Medulla oblongata (tissue), 1 donor: ENCODE results near the gene STX10.
"Not testable (repeated sequence)": the region's sequence is repeated elsewhere in the genome, so short reads cannot be mapped to it uniquely, and the experiment has no call there.

ENCODE experiments used
- DNase-seq: peaks from one replicate; pipeline ENCODE4 v3.0.0-alpha.2; 2015; ENCODE audit errors: extremely low spot score

The STX10 gene, protein sequence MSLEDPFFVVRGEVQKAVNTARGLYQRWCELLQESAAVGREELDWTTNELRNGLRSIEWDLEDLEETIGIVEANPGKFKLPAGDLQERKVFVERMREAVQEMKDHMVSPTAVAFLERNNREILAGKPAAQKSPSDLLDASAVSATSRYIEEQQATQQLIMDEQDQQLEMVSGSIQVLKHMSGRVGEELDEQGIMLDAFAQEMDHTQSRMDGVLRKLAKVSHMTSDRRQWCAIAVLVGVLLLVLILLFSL

DNA sequence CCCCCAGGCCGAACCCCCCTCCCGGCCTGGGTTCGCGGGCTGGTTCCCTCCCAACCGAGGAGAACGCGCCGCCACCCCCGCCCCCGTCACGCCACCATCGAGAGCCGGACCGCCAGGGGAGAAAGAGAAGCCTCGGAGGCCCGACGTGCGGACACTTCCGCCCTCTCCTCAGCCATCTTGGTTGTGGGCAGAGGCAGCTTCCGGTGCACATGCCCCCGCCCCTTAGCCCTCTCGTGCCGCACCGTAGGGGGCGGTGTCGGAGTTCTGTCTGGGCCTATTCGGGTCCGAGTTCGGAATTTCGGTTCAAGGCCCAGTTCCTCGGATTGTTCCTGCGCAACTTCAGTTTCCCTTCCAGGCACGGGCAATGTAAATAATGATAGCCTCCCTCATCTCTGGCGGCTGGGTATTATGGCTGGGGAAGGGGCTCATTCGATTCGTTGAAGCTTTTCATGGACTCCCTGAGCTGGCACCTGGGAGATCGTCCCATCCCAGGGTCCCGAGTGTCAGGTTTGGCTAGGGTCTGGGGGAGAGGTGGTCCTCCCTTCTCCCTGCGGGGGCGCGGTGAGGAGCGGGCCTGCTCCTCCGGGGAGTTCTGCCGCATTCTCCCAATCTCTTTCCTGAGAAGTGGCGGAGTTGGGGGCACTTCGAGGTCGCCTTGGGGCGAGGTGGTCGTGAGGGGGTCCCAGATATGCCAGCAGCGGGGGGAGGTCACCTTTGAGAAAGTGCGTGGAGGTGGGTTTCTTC, at the start of gene STX10, which contains the start of gene IER2:
Gene STX10 (minus strand): TSS at position 189 of the 744 bp plus-strand sequence. CDS start 202 bp downstream, outside the sequence.
Gene IER2 (plus strand): TSS at position 225 of the 744 bp plus-strand sequence. CDS start 2,776 bp downstream, outside the sequence.
- DNase-seq: peak; percentile 97

DNA sequence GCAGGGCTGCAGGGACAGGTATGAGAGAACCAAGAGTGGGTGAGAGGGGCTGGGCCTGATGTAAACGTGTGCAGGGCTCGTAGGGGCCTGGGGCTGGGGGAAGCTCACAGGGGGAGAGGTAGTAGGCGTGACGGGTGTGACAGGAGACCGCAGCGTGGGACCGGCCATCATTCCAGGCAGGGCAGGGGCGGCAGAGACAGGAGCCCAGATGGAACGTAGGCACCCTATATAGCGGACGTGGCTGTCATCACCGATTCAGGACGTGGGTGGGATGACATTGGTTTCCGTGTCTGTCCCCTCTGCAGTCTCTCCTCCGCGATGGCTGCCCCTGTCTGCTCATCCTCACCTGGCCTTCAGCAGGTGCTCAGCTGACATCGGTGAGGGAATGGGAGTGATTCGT, 48.5 kb upstream of the STX10 start:
- no peak for DNase-seq

DNA sequence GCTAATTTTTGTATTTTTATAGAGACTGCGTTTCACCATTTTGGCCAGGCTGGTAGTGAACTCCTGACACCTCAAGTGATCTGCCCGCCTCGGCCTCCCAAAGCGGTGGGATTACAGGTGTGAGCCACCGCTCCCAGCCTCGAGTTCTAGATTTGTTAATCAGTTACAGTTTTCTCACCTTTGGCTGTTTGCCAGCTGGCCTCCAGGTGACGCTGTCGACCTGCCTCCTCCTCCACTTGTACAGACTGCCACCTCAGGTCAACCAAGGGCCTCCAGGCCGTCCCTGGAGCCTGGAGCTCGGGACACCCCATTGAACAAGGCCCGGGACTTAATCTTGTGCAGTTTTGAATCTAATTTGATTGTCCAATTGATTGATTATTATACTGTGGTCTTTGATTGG, 45.5 kb upstream of the STX10 start:
- DNase-seq: no peak

DNA sequence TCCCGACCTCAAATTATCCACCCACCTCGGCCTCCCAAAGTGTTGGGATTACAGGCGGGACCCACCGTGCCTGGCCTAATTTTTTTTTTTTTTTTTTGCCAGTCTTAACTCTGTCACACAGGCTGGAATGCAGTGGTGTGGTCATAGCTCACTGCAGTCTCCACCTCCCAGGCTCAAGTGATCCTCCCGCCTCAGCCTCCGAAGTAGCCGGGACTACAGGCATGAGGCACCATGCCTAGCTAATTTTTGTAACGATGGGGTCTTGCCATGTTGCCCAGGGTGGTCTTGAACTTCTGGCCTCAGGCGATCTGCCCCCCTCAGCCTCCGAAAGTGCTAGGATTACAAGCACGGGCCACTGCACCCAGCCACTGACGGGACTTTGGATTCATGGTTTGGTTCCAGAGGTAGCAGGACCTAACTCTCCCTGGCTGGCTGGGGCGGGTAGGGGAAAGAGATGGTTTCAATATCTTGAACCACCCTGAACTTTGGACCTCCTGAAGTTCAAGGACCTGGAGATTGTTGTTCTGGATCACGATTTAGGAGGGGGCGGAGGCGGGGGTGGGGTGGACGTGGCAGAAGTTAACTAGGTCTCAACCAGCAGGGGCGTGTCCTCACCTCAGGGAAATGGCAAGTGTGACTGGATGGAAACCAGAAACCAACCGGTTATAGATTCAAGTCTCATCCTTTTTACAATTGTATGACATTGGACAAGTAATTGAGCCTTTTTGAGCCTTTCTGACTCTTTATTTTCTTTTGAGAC, 40.8 kb upstream of the STX10 start:
- DNase-seq: no peak

DNA sequence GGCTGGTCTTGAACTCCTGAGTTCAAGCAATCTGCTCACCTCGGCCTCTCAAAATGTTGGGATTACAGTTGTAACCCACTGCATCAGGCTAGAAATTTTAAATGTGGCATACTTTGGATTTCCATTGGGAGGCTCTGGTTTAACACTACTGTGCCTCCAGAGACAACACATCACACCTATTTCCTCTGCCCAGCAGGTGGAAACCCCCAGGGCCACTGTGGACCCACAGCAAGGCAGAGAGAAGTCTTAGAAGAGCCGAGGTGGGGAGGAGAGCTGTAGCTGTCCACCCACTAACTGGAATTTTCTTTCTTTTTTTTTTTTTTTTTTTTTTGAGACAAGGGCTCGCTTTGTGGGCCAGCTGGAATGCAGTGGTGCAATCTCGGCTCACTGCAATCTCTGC, 39.4 kb upstream of the STX10 start:
- DNase-seq: no peak

DNA sequence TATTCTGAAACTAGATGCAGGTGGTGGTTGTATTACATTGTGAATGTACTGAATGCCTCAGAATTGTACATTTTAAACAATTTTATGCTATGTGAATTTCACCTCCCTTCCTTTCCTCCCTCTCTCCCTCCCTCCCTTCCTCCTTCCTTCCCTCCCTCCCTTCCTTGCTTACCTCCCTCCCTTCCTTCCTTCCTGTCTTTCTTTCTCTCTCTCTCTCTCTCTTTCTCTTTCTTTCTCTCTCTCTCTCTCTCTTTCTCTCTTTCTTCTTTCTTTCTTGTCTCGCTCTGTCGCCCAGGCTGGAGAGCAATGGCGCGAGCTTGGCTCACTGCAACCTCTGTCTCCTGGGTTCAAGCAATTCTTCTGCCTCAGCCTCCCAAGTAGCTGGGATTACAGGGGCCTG, 37.2 kb upstream of the STX10 start:
- DNase-seq: no peak

DNA sequence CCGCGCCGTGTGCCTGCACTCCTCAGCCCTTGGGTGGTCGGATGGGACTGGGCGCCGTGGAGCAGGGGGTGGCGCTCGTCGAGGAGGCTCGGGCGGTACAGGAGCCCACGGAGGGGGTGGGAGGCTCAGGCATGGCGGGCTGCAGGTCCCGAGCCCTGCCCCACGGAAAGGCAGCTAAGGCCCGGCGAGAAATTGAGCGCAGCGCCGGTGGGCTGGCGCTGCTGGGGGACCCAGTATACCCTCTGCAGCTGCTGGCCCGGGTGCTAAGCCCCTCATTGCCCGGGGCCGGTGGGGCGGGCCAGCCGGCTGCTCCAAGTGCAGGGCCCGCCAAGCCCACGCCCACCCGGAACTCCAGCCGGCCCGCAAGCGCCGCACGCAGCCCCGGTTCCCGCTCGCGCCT, 36.5 kb upstream of the STX10 start:
- not testable (repeated sequence) for DNase-seq

DNA sequence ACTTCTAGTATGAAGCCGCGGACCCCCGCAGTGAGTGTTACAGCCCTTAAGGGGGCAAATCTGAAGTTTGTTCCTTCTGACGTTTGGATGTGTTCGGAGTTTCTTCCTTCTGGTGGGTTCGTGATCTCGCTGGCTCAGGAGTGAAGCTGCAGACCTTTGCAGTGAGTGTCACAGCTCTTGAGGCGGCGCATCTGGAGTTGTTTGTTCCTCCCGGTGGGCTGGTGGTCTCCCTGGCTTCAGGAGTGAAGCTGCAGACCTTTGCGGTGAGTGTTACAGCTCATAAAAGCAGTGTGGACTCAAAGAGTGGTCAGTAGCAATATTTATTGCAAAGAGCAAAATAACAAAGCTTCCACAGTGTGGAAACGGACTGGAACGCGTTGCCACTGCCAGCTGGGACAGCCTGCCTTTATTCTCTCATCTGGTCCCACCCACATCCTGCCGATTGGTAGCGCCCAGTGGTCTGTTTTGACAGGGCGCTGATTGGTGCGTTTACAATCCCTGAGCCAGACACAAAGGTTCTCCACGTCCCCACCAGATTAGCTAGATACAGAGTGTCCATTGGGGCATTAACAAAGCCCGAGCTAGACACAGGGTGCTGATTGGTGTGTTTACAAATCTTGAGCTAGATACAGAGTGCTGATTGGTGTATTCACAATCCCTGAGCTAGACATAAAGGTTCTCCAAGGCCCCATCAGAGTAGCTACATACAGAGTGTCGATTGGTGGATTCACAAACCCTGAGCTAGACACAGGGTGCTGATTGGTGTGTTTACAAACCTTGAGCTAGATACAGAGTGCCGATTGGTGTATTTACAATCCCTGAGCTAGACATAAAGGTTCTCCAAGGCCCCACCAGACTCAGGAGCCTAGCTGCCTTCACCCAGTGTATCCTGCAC, 35.8 kb upstream of the STX10 start:
- DNase-seq: peak; percentile 34

DNA sequence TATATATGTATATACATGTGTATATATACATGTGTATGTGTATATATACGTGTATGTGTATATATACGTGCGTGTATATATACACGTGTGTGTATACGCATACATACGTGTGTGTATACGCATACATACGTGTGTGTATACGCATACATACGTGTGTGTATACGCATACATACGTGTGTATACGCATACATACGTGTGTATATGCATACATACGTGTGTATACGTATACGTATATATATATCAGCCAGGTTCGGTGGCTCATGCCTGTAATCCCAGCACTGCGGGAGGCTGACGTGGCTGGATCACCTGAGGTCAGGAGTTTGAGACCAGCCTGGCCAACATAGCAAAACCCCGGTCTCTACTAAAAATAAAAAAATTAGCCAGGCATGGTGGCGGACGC, 34.8 kb upstream of the STX10 start:
- DNase-seq: not testable (repeated sequence)

DNA sequence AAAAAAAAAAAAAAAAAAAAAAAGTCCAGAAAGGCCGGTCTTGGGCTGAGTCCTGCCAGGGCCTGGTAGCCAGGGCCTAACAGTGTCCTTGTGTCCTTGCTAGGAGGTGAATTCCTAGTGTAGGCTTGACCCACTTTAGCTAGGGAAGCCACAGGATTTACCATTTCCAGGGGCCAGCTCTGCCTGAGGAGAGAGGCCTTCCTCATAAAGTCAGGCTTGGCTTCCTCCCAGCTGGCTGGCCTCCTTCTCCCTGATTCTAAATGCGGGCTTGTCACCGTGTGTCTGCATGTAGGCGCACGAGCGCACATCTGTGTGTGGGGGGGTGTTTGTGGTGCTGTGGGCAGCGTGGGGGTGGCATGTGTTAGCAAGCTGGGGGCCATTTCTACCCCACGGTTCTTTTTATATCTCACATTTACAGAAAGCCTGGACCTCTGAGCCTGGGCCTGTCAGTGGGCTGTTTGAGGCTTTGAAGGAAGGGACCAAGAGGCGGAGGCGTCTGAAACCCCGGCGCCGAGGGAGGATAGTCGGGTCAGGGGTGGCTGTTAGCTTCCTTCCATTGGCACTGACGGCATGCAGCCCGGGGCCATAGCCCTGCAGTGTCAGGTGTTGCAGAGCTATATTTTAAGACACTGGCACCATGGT, 31.7 kb upstream of the STX10 start:
- DNase-seq: peak; percentile 72

DNA sequence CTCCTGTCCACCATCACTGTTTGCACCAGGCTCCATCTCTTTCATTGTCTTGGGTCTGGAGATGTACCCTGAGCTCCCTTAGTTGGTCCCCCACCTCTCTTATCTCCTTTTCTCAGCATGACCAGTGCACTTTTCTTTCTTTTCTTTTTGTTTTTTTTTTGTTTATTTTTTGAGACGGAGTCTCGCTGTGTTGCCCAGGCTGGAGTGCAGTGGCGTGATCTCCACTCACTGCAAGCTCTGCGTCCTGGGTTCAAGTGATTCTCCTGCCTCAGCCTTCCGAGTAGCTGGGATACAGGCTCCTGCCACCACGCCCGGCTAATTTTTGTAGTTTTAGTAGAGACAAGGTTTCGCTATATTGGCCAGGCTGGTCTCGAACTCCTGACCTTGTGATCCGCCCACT, 28.1 kb upstream of the STX10 start:
- DNase-seq: not testable (repeated sequence)

DNA sequence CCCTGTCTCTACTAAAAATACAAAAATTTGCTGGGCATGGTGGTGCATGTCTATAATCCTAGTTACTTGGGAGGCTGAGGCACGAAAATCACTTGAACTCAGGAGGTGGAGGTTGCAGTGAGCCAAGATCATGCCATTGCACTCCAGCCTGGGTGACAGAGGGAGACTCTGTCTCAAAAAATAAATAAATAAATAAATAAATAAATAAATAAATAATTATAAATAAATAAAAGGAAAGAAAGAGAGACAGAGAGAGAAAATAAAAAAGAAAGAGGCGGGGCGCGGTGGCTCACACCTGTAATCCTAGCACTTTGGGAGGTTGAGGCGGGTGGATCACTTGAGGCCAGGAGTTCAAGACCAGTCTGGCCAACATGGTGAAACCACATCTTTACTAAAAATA, 27.4 kb upstream of the STX10 start:
- DNase-seq: not testable (repeated sequence)

DNA sequence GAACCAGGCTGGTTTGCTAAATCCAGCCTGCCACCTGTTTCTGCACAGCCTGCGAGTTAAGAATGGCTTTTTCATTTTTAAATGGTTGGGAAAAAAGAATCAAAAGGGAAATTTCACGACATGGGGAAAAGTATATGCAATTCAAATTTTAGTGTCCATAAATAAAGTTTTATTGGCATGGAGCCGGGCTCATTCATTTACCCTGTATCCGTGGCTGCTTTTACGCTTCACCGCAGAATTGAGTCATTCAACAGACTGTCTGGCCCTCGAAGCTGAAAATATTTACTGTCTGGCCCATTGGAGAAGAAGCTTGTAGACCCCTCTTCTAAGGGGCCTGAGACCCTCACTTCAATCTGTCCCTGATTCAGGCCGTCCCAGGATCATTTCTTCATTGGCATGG, 26.2 kb upstream of the STX10 start:
- DNase-seq: no peak

DNA sequence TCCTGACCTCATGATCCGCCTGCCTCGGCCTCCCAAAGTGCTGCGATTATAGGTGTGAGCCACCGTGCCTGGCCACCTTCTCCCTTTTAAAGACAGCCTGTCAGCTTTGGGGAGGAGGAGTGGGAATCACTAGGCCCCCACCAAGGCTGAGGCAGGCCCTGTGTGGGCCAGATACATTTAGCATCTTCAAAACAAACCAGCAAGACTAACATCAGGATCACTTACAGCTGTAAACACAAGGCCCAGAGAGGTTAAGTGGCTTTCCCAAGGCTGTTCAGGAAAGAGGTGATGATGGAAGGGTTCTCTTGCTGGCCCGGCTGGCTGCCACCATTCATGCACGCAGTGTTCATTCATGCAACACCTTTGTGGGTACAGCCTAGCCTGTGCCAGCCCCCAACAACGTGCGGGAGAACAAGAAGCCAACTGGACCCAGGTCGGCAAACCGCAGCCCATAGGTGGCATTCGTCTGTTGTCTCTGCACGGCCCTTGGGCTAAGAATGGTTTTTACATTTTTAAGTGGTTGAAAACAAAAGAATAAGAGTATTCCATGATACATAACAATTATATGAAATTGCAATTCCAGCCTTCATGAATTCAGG, 23.1 kb upstream of the STX10 start:
- DNase-seq: no peak

DNA sequence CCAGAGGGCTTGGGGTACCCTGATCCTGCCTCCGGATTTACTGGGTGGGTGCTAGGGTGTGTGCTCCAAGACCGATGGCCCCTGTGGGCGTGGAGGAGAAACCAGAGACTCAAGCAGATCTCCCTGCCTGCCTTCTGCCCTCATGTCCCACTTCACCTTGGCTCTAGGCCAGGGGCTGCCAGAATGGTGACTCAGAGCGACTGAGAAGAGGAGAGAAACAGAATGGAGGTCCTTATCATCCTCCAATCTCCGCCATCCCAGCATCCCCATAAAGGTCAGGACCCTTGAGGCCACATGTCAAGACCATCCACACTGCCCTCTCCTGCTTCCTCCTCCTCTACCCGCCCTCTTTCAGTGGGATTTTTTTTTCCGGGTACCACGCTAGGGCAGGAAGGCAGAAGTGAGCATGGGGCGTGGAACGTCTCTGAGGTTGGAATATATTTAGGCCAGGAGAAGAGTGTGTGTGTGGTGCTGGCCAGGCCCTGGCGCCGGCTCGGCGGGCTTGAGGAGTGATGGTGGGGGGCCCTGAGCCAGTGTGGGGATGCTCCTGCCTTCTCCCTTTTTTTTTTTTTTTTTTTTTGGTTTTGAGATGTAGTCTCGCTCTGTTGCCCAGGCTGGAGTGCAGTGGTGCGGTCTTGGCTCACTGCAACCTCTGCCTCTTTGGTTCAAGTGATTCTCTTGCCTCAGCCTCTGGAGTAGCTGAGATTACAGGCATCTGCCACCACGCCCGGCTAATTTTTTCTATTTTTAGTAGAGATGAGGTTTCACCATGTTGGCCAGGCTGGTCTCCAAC, 22.4 kb upstream of the STX10 start:
- DNase-seq: peak; percentile 60

DNA sequence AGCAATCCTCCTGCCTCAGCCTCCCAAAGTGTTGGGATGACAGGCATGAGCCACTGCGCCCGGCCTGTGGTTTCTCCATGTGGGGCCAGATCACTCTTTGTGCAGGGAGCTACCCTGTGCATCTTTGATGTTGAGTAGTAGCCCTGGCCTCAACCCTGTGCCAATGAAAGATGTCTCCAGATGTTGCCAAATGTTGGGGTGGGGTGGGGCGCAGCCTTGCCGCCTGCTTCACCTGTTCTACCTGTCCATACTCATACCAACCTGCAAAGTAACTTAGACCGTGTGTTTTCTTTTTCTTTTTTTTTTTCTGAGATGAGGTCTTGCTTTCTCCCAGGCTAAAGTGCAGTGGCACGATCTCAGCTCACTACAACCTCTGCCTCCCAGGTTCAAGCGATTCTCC, 21.0 kb upstream of the STX10 start:
- no peak for DNase-seq

DNA sequence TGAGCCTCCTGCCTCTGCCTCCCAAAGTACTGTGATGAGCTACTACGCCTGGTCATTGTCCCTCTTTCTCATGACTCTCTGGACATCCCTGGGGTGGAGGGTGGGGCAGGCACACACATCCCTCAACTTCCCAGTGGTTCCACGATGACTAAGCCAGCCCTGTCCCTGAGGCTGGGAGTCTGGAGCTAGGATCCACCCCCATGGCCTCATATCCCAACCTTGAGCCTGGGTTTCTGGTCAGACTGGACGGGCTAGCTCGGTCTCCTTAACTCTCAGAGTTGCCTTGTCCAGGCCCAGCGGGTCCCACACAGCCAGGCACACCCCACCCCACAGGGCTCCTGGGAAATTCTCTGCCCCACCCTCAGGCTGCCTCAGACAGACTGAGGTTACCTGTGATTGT, 19.6 kb upstream of the STX10 start:
- DNase-seq: no peak

DNA sequence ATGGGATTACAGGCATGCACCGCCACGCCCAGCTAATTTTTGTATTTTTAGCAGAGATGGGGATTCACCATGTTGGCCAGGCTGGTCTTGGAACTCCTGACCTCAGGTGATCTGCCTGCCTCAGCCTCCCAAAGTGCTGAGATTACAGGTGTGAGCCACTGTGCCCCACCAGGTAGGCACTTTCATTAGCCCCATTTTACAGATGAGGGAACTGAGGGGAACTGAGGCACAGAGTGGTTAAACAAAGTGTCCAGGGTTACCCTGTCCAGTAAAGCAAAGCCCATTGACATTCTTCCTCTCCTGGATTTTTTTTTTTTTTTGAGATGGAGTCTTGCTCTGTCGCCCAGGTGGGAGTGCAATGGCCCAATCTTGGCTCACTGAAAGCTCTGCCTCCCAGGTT, 16.0 kb upstream of the STX10 start:
- DNase-seq: not testable (repeated sequence)

DNA sequence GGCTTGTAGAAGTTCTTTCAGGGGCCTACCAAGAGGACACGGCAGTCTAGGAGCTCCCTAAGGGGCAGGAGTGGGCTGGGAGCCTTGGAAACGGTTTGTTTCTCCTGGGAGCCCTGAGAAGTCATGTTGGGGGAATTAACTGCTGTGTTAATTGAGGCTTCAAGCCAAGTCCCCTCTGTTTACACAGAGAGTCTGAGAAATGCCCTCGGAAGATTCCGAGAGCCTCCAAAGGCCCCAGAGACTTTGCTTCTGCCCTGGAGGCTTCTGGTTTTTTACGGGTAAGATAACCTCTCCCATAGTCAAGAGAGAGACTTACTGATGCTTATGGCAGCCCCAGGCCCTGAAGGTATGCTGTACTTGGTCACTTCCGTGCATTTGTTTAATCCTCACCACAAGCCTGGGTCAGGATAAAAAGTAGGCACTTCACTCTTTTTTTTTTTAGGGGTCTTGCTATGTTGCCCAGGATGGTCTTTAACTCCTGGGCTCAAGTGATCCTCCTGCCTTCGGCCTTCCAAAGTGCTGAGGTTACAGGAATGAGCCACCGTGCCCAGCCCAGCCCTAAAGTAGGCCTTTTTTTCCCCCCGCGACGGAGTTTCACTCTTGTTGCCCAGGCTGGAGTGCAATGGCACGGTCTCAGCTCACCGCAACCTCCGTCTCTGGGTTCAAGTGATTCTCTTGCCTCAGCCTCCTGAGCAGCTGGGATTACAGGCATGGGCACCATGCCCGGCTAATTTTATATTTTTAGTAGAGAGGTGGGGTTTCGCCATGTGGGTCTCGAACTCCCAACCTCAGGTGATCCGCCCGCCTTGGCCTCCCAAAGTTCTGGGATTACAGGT, 15.2 kb upstream of the STX10 start:
- no peak for DNase-seq
